Ascending aorta (tissue), 2 donors: ENCODE measurements around the gene KCNJ5. TPM values are rescaled to one million over a fixed set of nuclear protein-coding genes. Genes with fewer than 3 reads are reported as not detected.
A peak's percentile ranks its signal among the peaks of the same experiment; 100 is the strongest.

Source experiments
- DNase-seq, 2 donors: peaks; one replicate each; pipeline ENCODE4 v3.0.0-alpha.2; 2019; ENCODE audit warnings: low spot score in 2 of 2
- H3K27ac ChIP-seq, 2 donors: fragments of 200-600 bp; sonication (generic); one replicate each; pipeline ENCODE4 v1.5.1; 2016 to 2017; ENCODE audit warnings: mild to moderate bottlenecking in 1 of 2
- H3K27me3 ChIP-seq: fragments of 200-600 bp; sonication (generic); one replicate; pipeline ENCODE4 v1.5.1; 2017
- H3K36me3 ChIP-seq, 2 donors: fragments of 200-600 bp; sonication (generic); one replicate each; pipeline ENCODE4 v1.5.1; 2016
- H3K4me1 ChIP-seq, 2 donors: fragments of 200-600 bp; sonication (generic); one replicate each; pipeline ENCODE4 v1.5.1; 2016 to 2017; ENCODE audit warnings: mild to moderate bottlenecking in 1 of 2
- H3K4me3 ChIP-seq, 2 donors: fragments of 200-600 bp; sonication (generic); one replicate each; pipeline ENCODE4 v1.5.1; 2016 to 2017; ENCODE audit warnings: mild to moderate bottlenecking in 1 of 2
- H3K9me3 ChIP-seq, 2 donors: fragments of 200-600 bp; sonication (generic); one replicate each; pipeline ENCODE4 v1.5.1; 2016
- intact Hi-C: fragments of 100-400 bp; cut with DNase I; formaldehyde crosslinking; loops from one replicate; pipeline ENCODE4 v1.15.1; 2023
- total RNA-seq: library from RNA; depleted of rRNA; stranded (reverse); fragments of >200 nt; gene quantifications from one replicate; pipeline ENCODE4 v1.1.0, GENCODE V29; 2016
- TF ChIP-seq, protein P1 (sequence below), 3 experiments: fragments of 200-600 bp in 2 of 3; fragments of 450-650 bp in 1 of 3; sonication (generic) in 2 of 3; IDR thresholded peaks; one replicate each; pipeline ENCODE4 v1.5.1; 2016 to 2019; ENCODE audit warnings: antibody characterized with exemption in 3 of 3, mild to moderate bottlenecking in 1 of 3, moderate library complexity in 1 of 3

The KCNJ5 gene
- total RNA-seq, 1 donor from 2014 or later, result 0.53 TPM

DNA sequence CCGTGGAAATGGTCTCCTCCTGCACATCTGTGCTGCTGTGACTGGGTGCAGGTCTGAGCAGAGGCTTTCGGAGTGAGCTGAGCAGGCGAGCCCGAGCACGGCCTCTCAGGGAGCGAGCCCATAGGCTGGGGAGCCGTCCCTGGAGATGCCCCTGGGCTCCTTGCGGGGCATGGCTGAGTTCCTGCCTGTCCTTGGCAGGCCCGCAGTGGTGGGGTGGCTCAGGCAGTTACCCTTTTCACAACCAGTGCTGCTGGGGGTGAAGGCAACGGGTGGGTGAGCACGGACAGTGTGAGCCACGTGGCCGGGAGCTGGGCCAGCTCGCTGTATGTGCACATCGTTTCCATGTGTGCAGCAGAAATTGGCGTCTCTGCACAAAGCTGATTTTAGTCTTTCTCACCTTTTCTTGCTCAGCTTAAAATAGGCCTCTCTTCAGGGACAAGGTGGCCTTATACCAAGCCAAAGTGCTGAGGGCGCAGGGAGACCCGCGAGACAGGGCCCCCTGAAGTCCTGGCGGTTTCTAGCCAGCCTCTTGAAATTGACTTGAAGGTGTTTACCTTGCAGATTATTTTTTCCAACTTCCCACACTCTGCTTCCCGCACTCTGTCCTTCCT, 51.8 kb downstream of the KCNJ5 start, which contains the start of gene TP53AIP1:
TSS of gene TP53AIP1 (minus strand) at position 55 of the 611 bp plus-strand sequence. CDS start 5,053 bp downstream, outside the sequence.
- H3K36me3 ChIP-seq, result no peaks in the 10 kb centered on the region
- no peak within 1 kb of the TSS for H3K4me3 ChIP-seq
- TF ChIP-seq, protein P1, sequence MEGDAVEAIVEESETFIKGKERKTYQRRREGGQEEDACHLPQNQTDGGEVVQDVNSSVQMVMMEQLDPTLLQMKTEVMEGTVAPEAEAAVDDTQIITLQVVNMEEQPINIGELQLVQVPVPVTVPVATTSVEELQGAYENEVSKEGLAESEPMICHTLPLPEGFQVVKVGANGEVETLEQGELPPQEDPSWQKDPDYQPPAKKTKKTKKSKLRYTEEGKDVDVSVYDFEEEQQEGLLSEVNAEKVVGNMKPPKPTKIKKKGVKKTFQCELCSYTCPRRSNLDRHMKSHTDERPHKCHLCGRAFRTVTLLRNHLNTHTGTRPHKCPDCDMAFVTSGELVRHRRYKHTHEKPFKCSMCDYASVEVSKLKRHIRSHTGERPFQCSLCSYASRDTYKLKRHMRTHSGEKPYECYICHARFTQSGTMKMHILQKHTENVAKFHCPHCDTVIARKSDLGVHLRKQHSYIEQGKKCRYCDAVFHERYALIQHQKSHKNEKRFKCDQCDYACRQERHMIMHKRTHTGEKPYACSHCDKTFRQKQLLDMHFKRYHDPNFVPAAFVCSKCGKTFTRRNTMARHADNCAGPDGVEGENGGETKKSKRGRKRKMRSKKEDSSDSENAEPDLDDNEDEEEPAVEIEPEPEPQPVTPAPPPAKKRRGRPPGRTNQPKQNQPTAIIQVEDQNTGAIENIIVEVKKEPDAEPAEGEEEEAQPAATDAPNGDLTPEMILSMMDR (IDR thresholded peaks at IDR 0.05), result no peak
- no peaks in the 10 kb centered on the region for H3K9me3 ChIP-seq
- no peak within 1 kb of the TSS for H3K27ac ChIP-seq
- no peaks in the 10 kb centered on the region for H3K4me1 ChIP-seq
- H3K27me3 ChIP-seq, result no peaks in the 10 kb centered on the region
- DNase-seq, result no peak
- intact Hi-C loops, result no loop called here

DNA sequence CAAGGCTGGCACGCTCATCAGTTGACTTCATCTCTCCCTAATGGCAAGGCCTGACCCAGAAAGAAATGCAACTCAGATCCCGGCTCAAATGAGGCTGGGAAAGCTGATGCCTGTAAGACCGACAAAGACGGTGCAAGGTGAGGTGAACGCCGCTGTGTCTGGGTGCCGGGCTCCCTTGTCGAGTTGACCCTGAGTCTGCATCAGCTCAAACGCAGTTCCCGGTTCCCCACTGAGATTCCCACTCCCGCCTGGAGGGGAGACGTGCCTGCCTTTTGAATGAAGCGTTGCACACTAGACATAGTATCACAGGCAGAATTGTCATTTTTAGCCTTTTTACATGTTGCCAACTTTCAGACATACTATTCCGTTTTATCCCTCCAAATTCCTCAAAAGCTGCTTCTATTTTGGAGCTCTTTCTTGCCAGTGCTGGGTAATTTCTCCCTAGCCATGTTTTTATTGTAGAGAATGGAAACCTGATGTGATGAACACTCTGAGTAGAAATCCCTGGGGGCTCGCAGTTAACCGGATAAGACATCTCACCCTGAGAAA, 52.3 kb downstream of the KCNJ5 start:
- Histone ChIP-seq H3K36me3 (no peaks in the 10 kb centered on the region), H3K27me3 (no peaks in the 10 kb centered on the region), H3K27ac (no peak overlapping the region), H3K4me1 (no peaks in the 10 kb centered on the region), H3K9me3 (no peaks in the 10 kb centered on the region), H3K4me3 (no peak overlapping the region)
- TF ChIP-seq, protein P1 (IDR thresholded peaks at IDR 0.05), result no peak
- intact Hi-C loops, result no loop called here
- DNase-seq, result no peak

DNA sequence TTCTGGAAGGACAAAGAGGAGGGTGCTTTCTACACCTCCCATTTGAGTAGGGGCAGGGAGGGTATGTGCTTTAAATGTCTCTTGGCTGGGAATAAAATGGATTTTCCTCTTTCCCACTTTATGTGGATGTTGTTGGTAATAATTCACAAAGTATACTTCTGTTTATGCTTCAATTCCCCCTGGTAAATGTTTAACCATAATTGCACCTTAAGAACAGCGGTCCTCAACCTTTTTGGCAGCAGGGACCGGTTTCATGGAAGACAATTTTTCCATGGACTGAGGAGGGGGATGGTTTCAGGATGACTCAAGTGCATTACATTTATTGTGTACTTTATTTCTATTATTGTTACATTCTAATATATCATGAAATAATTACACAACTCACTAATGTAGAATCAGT, 55.5 kb downstream of the KCNJ5 start:
- no peaks in the 10 kb centered on the region for H3K9me3 ChIP-seq
- TF ChIP-seq, protein P1 (IDR thresholded peaks at IDR 0.05), result no peak
- no peaks in the 10 kb centered on the region for H3K27me3 ChIP-seq
- no peak overlapping the region for H3K4me3 ChIP-seq
- H3K27ac ChIP-seq, result no peak overlapping the region
- DNase-seq, result no peak
- intact Hi-C loops, result no loop called here
- H3K36me3 ChIP-seq, result no peaks in the 10 kb centered on the region
- no peaks in the 10 kb centered on the region for H3K4me1 ChIP-seq

DNA sequence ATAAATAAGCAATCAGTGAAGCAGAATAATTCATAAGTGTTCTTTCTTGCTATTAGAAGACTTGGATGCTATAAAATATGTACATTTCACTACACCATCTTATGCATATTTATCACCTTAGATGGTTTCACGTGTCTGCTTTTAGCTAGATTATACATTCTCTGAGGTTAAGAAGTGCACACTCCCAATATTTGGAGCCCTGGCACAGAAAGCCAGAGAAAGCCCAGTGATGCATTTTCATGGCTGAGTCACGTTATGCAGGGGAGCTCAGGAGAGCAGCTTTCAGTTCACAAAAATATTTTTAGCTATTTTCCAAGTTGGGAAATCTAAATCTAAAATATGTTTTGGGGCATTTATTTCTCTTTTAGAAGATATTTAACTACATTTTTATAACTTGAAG, 56.6 kb downstream of the KCNJ5 start:
- Histone ChIP-seq H3K27ac (no peak overlapping the region), H3K36me3 (no peaks in the 10 kb centered on the region), H3K9me3 (no peaks in the 10 kb centered on the region), H3K4me1 (no peaks in the 10 kb centered on the region), H3K27me3 (no peaks in the 10 kb centered on the region), H3K4me3 (no peak overlapping the region)
- TF ChIP-seq, protein P1 (IDR thresholded peaks at IDR 0.05), result no peak
- intact Hi-C loops, result no loop called here
- DNase-seq, result no peak

DNA sequence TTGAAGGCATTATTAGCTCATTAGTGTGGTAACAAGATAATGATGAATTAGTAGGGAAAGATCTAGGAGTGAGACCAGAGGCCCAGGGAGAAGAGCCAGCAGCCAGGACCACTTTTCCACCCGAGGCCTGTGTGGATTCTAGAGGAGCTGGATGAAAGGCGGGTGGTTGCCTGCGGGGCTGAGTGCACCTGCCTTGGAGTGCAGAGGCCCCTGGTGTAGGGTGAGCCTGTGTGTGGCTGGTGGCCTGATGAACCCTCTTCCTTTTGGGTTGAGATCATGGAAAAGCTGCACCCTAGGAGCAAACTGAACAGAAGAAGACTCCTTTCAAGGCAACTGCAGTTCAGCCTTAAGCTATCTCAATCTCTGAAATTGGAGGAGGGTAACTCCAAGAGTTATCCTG, 57.4 kb downstream of the KCNJ5 start:
- H3K27ac ChIP-seq, result no peak overlapping the region
- H3K27me3 ChIP-seq, result no peaks in the 10 kb centered on the region
- intact Hi-C loops, result no loop called here
- TF ChIP-seq, protein P1 (IDR thresholded peaks at IDR 0.05), result peak in 1 of 3 experiments; percentile 12
- no peak overlapping the region for H3K4me3 ChIP-seq
- DNase-seq, result no peak
- no peaks in the 10 kb centered on the region for H3K4me1 ChIP-seq
- no peaks in the 10 kb centered on the region for H3K36me3 ChIP-seq
- H3K9me3 ChIP-seq, result no peaks in the 10 kb centered on the region
